Activated effector memory CD4-positive, alpha-beta T cell treated with anti-CD3 and anti-CD28 coated beads, Interleukin-2, amount 50 U/mL, for 16 hours (primary cell): Measurements from ENCODE around the gene TGDS.

Experiments
- DNase-seq: peaks from one replicate; pipeline ENCODE4 v3.0.0-alpha.2; 2020

TGDS gene

GRCh38 chr13:94599877-94600276 is 3.9 kb upstream of the TGDS start:
- DNase-seq: no peak

- no peak for DNase-seq
Observed at GRCh38 chr13:94598281-94598680, 2.3 kb upstream of the TGDS start.

- no peak for DNase-seq
Observed at GRCh38 chr13:94596575-94596971, 621 bp upstream of the TGDS start.

DNA sequence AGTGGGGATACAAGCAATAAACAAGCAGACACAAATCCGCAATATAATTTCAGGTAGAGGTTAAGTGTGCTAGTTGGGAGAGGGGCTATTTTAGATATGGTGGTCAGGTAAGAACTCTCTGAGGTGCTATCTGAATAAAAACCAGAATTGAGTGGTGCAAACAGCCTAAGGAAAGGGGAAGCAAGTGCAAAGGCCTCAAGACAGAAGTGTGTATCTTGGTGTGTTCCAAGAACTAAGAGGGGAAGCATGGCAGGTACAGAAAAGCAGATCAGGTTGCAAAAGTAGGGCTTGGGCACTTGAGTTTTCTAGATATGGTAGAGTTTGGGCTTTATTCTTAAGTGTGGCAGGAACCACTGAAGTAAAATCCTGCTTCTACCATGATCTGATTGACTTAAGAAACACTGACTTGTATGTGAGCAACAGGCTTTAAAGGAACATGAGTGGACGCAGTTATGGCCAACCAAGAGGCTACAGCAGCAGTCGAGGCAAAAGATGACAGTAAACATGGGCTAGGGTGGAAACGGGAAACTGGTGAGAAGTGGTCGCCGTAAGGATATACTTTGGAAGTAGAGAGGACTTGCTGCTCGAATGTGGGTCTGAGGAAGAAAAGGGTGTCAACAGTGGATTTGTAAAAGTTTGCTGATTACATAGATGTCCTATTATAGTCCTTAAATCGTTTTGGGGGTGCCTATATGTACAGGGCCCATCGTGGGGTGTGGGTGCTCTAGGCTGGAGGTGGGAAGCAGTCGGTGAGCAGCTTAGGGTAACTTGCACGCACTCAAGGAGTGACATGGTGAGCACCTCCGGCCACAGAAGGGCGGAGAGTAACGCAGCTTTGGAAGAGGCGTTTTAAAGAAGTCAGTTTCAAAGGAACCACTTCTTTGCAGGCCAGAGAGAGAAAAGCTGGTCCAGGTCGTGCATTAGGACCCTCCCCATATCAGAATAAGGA is 677 bp downstream of the TGDS start:
- peak; percentile 78 for DNase-seq

DNA sequence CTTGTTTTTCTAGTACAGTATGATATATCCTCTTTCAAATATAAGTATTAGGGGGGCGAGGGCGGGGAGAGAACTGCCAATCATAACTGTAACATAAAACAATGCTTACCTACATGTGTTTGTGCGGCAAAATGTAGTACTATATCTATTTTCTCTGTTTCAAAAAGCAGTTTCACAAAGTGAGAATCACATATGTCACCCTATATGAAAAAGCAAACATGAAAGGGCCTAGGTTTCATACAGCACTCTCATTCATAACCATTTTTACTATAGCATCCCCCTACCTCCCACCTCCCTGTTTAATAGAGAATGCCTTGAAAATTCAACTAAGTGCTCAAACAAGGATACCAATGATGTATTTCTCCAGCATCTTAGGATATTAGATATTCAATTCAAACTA is 5.2 kb downstream of the TGDS start:
- DNase-seq: no peak

- DNase-seq: no peak
Observed at GRCh38 chr13:94588541-94588940, 7.4 kb downstream of the TGDS start.

DNA sequence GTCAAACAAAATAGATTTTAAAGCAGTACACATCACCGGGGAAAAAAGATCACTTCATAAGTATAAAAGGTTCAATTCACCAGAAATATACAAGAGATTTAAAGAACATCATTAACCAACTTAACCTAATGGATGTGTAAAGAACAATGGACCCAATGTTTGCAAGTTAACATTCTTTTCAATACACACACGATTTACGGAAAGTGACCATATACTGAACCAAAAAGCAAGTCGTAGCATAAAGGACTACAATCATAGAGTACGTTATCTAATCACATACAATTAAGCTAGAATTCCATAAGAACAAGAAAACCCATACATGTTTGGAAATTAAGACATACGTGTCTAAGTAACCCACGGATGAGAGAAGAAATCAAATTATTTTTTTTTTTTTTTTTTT is 9.6 kb downstream of the TGDS start:
- DNase-seq: no peak

- DNase-seq: no peak
Observed at GRCh38 chr13:94585543-94586101, 10.3 kb downstream of the TGDS start.

- DNase-seq: no peak
Observed at GRCh38 chr13:94583926-94584325, 12.0 kb downstream of the TGDS start.

- DNase-seq: no peak
Observed at GRCh38 chr13:94579063-94579462, 16.9 kb downstream of the TGDS start.

DNA sequence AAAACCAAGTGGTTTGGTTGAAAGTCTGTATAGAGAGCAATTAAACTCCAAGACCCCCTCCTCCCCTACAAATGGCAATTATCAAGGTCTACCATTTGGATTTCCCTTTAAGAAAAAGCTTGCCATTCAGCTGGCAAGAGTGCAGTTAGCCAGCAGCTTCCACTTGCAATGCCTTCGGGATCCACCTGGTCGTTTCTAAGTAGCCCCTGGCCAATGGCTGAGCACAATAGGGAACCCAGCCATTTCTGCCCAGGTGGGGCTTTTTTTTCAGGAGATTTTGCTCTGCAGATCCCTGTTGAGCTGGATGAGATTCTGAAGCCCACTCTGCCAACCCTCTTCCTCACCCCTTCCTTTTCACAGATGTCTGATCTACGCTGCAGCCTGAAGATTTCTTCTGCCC is 26.3 kb downstream of the TGDS start:
- no peak for DNase-seq

DNA sequence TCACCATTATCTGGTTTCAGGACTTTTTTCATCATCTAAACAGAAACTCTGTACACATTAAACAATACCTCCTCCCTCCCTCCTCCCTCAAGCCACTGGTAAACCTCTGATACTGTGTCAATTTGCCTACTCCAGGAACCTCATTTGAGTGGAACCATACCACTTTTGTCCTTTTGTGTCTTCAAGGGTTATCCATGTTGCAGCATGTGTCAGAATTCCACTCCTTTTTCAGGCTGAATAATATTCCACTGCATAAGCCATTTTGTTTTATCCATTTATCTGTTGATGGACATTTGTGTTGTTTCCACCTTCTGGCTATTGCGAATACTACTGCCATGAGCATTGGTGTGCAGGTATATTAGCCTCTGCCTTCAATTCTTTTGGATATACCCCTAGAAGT is 27.5 kb downstream of the TGDS start:
- no peak for DNase-seq

DNA sequence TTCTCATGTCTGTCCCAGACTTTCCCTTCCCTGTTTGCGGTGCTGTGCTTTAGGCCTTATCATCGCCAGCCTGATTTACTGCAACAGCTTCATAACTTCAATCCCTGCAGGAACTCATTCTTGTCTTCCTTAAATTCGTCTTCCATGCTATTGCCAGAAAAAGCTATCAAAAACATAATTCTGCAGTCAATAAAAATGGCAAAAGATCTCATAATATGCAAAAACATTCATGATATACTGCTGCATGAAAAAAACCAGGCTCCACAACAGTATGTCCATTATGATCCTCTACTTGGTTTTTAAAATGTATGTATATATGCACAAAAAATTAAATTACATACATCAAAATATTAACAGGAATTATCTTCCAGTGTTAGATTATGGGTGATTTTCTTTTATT is 28.4 kb downstream of the TGDS start:
- no peak for DNase-seq

GRCh38 chr13:94561126-94561525 is 34.8 kb downstream of the TGDS start:
- no peak for DNase-seq

DNA sequence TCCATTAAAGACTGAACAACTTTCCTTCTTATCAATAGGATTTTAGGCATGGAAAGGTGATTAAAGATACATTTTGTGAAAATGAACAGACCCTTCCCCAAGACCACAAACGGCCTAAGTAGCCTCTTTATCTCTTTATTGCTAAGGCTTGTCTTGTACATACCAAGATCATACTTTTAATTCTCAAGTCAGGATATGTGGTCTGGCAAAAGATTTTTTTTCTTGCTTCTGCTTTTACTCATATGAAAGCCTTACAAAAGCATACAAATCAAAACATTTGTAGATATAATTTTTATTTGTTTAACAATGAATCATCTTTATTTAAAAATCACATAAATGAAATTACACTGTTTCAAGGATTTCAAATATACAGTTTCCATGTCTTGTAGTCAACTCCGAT is 35.8 kb downstream of the TGDS start:
- no peak for DNase-seq

GRCh38 chr13:94559222-94559795 is 36.6 kb downstream of the TGDS start:
- DNase-seq: no peak

DNA sequence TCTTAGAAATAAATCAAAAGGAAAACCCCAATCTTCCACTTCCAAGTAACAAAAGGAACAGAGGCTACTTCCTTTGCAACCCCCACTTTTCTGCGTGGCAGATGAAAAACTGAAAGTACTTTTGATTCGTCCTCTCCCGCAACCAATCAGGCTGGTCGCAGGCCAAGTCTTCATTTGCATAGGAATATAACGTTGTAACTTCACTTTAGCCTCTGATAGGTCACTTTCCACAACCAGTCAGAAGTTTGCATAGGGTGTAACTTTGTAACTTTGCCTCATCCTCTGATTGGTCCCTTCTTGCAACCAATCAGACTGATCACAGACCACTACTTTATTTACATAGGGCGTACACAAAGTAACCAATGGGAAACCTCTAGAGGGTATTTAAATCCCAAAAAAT is 37.2 kb downstream of the TGDS start:
- no peak for DNase-seq

- no peak for DNase-seq
Observed at GRCh38 chr13:94557684-94558235, 38.2 kb downstream of the TGDS start.

- DNase-seq: no peak
Observed at GRCh38 chr13:94556621-94557020, 39.3 kb downstream of the TGDS start.

- no peak for DNase-seq
Observed at GRCh38 chr13:94556041-94556440, 39.9 kb downstream of the TGDS start.

DNA sequence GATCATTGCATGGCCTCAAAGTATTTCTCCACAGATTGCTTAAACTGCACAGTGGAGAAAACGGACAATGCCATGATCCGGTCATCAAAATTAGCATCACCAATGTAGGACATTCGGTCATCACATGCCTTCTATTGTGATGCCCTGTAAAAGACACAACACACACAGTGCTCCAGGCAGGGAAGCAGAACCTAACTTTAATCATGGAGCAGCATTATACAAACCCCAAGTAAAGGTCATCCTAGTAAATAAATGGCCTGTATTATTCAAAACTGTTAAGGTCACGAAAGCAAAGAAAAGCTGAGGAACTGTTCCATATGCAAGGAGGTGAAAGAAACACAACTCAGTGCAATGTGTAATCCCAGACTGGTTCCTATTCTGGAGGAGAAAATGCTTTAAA is 42.2 kb downstream of the TGDS start:
- no peak for DNase-seq

- no peak for DNase-seq
Observed at GRCh38 chr13:94552095-94552494, 43.9 kb downstream of the TGDS start.

DNA sequence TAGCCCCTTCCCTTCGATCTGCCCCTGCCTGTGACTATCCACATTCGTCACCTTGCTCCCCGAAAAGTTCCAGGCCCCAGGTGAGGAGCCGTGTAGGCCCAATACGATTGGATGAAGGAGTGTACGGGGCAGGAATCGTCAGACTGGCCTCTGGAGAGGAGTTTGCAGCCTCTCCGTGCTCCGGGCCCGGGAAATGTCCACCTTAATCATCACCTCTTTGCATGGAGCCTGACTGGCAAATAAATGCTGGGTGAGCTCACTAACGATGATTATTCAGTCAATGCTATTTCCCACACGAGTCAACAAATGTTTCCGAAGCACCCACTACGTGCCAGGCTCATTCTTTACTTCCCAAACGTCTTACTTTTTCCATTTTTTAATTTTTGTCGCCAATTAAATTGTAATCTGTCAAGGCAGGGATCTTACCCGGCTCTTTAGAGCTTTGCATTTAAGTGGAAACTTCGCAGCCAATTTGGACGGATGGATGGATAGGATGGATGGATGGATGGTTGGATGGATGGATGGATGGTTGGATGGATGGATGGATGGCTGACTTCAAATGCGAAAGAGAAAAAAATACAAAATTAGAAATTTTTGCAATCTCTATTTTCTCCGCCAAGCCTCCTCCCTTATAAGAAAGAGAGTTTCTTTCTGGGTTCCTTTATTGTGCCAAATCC is 45.8 kb downstream of the TGDS start:
- no peak for DNase-seq
